Natural killer cell (primary cell): Measurements from ENCODE around the gene PPP1R12C. TPM values are rescaled to one million over a fixed set of nuclear protein-coding genes. Genes with fewer than 3 reads are reported as not detected.

Experiments
- ATAC-seq, 3 donors: fragments of 150-1000 bp in 2 of 3; fragments of 200-7000 bp in 1 of 3; cut with Tn5 transposase; 1 replicate in 1 of 3; 2 replicates in 2 of 3; pipeline ENCODE4 v1.10.0; 2021; ENCODE audit warnings: mild to moderate bottlenecking in 2 of 3, moderate library complexity in 2 of 3
- DNase-seq, 2 donors: peaks; one replicate each; pipeline versions ENCODE4 v3.0.0 to v3.0.0-alpha.2; 2013 to 2021; ENCODE audit warnings: mixed read lengths in 1 of 2
- H3K27ac ChIP-seq: one replicate; pipeline ENCODE4 v1.5.1; 2013; ENCODE audit warnings: mild to moderate bottlenecking, low read length
- H3K27me3 ChIP-seq: one replicate; pipeline ENCODE4 v1.6.1; 2013; ENCODE audit warnings: low read length; ENCODE audit not compliant: control insufficient read depth, insufficient read depth
- H3K36me3 ChIP-seq: one replicate; pipeline ENCODE4 v1.6.1; 2013; ENCODE audit warnings: low read length; ENCODE audit not compliant: control insufficient read depth, insufficient read depth
- H3K4me1 ChIP-seq: one replicate; pipeline ENCODE4 v1.6.1; 2013; ENCODE audit warnings: low read length; ENCODE audit not compliant: control insufficient read depth, insufficient read depth
- H3K4me3 ChIP-seq: one replicate; pipeline ENCODE4 v1.5.1; 2013; ENCODE audit warnings: low read length
- H3K9me3 ChIP-seq: one replicate; pipeline ENCODE4 v1.6.1; 2013; ENCODE audit warnings: low read length; ENCODE audit not compliant: control insufficient read depth, insufficient read depth
- H3K27ac Mint-ChIP-seq, 2 donors: one replicate each; pipeline ENCODE4 v1.8.0; 2022; ENCODE audit warnings: mild to moderate bottlenecking in 2 of 2, mixed read lengths in 2 of 2, moderate library complexity in 1 of 2
- H3K27me3 Mint-ChIP-seq, 2 donors: one replicate each; pipeline ENCODE4 v1.8.0; 2022; ENCODE audit warnings: low read depth in 2 of 2, mixed read lengths in 2 of 2
- H3K36me3 Mint-ChIP-seq: one replicate; pipeline ENCODE4 v1.8.0; 2022; ENCODE audit warnings: mixed read lengths
- H3K4me1 Mint-ChIP-seq, 2 donors: one replicate each; pipeline ENCODE4 v1.8.0; 2022; ENCODE audit warnings: mixed read lengths in 2 of 2
- H3K4me3 Mint-ChIP-seq: one replicate; pipeline ENCODE4 v1.8.0; 2022; ENCODE audit warnings: mild to moderate bottlenecking, moderate library complexity, mixed read lengths
- H3K9me3 Mint-ChIP-seq, 2 donors: one replicate each; pipeline ENCODE4 v1.8.0; 2022; ENCODE audit warnings: mixed read lengths in 2 of 2
- WGBS: methylation state at CpG from one replicate; pipeline ENCODE4 v1.1.7; 2013; ENCODE audit warnings: missing lambda C conversion rate; ENCODE audit not compliant: insufficient coverage; 5-methylcytosine and 5-hydroxymethylcytosine counted together
- intact Hi-C: fragments of 100-400 bp; cut with micrococcal nuclease; formaldehyde crosslinking; loops from one replicate; pipeline ENCODE4 v1.14.2; 2022
- total RNA-seq, 4 donors: library from RNA; stranded (reverse); fragments of 120-200 nt in 1 of 4; gene quantifications; one replicate each; pipeline versions ENCODE4 v1.2.3 to v1.2.4, GENCODE V29; 2013 to 2022
- TF ChIP-seq, protein P1 (sequence below): fragments of 200-600 bp; IDR thresholded peaks from one replicate; pipeline ENCODE4 v1.8.0; 2022; ENCODE audit warnings: antibody characterized with exemption

Gene PPP1R12C
- total RNA-seq, 3 donors from 2014 or later (not counting 1 experiment from before 2014, with no cell fraction given), result 162 to 178 (median 174) TPM

DNA sequence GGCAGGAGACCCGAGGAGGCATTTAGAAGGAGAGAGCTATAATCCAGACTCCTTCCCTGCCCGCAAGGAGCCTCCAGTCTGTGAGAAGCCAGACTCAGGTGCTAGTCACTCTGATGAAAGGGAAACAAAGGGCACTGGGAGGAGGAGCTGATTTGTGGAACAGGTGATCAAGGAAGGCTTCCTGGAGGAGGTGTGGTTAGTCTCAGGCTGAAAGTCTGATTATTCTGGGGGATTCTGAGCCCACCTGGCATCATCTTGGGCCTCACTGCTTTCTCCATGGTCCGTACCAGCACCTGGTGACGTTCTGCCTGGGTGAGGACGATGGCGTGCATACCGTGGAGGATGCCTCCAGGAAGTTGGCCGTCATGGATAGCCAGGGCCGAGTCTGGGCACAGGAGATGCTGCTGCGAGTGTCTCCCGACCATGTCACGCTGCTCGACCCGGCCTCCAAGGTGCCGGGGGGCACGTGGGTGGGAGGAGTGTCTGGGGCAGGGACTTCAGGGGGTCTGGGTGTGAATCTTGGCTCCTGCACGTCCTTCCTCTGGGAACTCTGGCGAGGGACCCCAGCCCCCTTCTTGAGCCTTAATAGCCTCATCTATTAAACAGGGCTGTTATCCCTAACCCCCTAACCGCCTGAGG lies 37.9 kb downstream of the PPP1R12C start:
- no peak overlapping the region for H3K4me3 ChIP-seq
- peaks cover 38% of the 10 kb centered on the region for H3K4me1 ChIP-seq

GRCh38 chr19:55078996-55079395 lies 38.4 kb downstream of the PPP1R12C start:
- no peaks in the 10 kb centered on the region for H3K9me3 Mint-ChIP-seq
- no peak overlapping the region for H3K4me3 ChIP-seq
- H3K4me1 ChIP-seq, result peaks cover 38% of the 10 kb centered on the region
- TF ChIP-seq, protein P1, sequence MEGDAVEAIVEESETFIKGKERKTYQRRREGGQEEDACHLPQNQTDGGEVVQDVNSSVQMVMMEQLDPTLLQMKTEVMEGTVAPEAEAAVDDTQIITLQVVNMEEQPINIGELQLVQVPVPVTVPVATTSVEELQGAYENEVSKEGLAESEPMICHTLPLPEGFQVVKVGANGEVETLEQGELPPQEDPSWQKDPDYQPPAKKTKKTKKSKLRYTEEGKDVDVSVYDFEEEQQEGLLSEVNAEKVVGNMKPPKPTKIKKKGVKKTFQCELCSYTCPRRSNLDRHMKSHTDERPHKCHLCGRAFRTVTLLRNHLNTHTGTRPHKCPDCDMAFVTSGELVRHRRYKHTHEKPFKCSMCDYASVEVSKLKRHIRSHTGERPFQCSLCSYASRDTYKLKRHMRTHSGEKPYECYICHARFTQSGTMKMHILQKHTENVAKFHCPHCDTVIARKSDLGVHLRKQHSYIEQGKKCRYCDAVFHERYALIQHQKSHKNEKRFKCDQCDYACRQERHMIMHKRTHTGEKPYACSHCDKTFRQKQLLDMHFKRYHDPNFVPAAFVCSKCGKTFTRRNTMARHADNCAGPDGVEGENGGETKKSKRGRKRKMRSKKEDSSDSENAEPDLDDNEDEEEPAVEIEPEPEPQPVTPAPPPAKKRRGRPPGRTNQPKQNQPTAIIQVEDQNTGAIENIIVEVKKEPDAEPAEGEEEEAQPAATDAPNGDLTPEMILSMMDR, result no peak
- no peaks in the 10 kb centered on the region for H3K36me3 Mint-ChIP-seq
- peak overlapping the region in 1 of 2 donors; percentile 91 for H3K27ac Mint-ChIP-seq
- peaks cover 2 to 15% of the 10 kb centered on the region in 2 donors for H3K27me3 Mint-ChIP-seq
- peak overlapping the region; percentile 66 for H3K4me3 Mint-ChIP-seq
- H3K36me3 ChIP-seq, result no peaks in the 10 kb centered on the region
- DNase-seq (no peak), ATAC-seq (no peak)
- peaks cover 22 to 37% of the 10 kb centered on the region in 2 donors for H3K4me1 Mint-ChIP-seq
- intact Hi-C loops, result no loop called here
- no peaks in the 10 kb centered on the region for H3K9me3 ChIP-seq
- peaks cover 17% of the 10 kb centered on the region for H3K27me3 ChIP-seq
- 92% methylated on average over 5 of the region's 5 CpGs for WGBS
- H3K27ac ChIP-seq, result no peak overlapping the region

More for the DNA sequence above, 37.9 kb downstream of the PPP1R12C start:
- intact Hi-C loops, result loop anchor here (5.0 to 10.0 kb wide), 2 partner anchors 38 to 85 kb away; partner anchors contain the start of genes DNAAF3 and PPP1R12C
- no peaks in the 10 kb centered on the region for H3K36me3 Mint-ChIP-seq
- H3K27ac ChIP-seq, result no peak overlapping the region
- peaks cover 0 to 15% of the 10 kb centered on the region in 2 donors for H3K27me3 Mint-ChIP-seq
- TF ChIP-seq, protein P1, result no peak
- H3K36me3 ChIP-seq, result no peaks in the 10 kb centered on the region
- peak overlapping the region; percentile 89 for H3K4me3 Mint-ChIP-seq
- DNase-seq, result no peak
- H3K4me1 Mint-ChIP-seq, result peaks cover 22 to 37% of the 10 kb centered on the region in 2 donors
- H3K27ac Mint-ChIP-seq, result peak overlapping the region in 1 of 2 donors; percentile 91
- ATAC-seq, result no peak
- 89% methylated on average over 19 of the region's 19 CpGs for WGBS
- H3K9me3 Mint-ChIP-seq, result no peaks in the 10 kb centered on the region
- H3K9me3 ChIP-seq, result no peaks in the 10 kb centered on the region
- H3K27me3 ChIP-seq, result peaks cover 21% of the 10 kb centered on the region

DNA sequence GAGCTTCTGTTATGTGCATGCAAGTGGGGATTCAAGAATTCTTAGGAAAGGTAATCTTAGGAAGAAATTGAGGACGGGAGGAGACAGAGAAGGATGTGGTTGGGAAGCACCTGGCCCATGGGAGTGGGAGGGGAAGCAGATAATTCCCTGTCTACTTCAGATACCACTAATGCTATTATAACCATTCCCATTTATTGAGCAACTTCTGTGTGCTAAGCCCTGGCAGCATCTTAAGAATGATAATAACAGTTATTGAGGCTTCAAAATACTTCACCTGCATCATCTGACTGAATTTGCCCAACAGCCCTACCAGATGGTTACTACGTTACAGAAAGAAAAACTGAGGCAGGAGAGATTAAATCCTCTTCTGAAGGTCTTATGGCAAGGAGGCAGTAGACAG lies 40.3 kb downstream of the PPP1R12C start:
- Mint-ChIP-seq H3K27ac (no peak overlapping the region), H3K36me3 (no peaks in the 10 kb centered on the region), H3K4me1 (peaks cover 15 to 29% of the 10 kb centered on the region in 2 donors), H3K4me3 (peak overlapping the region; percentile 41), H3K9me3 (no peaks in the 10 kb centered on the region), H3K27me3 (peaks cover 7 to 12% of the 10 kb centered on the region in 2 donors)
- intact Hi-C loops, result no loop called here
- Histone ChIP-seq H3K36me3 (no peaks in the 10 kb centered on the region), H3K27me3 (peaks cover 6% of the 10 kb centered on the region), H3K27ac (no peak overlapping the region), H3K4me3 (no peak overlapping the region), H3K4me1 (peaks cover 29% of the 10 kb centered on the region), H3K9me3 (no peaks in the 10 kb centered on the region)
- 79% methylated on average over 2 of the region's 2 CpGs for WGBS
- ATAC-seq (no peak), DNase-seq (no peak)
- TF ChIP-seq, protein P1, result no peak

GRCh38 chr19:55076321-55076720 lies 41.1 kb downstream of the PPP1R12C start:
- no peak for ATAC-seq
- Mint-ChIP-seq H3K27ac (no peak overlapping the region), H3K4me1 (peaks cover 15 to 22% of the 10 kb centered on the region in 2 donors), H3K27me3 (peaks cover 7 to 17% of the 10 kb centered on the region in 2 donors), H3K9me3 (no peaks in the 10 kb centered on the region), H3K4me3 (no peak overlapping the region), H3K36me3 (no peaks in the 10 kb centered on the region)
- Histone ChIP-seq H3K27me3 (peaks cover 9% of the 10 kb centered on the region), H3K4me3 (no peak overlapping the region), H3K4me1 (peaks cover 21% of the 10 kb centered on the region), H3K27ac (no peak overlapping the region), H3K36me3 (no peaks in the 10 kb centered on the region), H3K9me3 (no peaks in the 10 kb centered on the region)
- TF ChIP-seq, protein P1, result no peak
- intact Hi-C loops, result no loop called here
- no peak for DNase-seq
- 87% methylated on average over 12 of the region's 12 CpGs for WGBS
